ENCODE data around the gene CFAP52. TPM values are rescaled to one million over a fixed set of nuclear protein-coding genes. Genes with fewer than 3 reads are reported as not detected.
"Not testable (repeated sequence)": the region's sequence is repeated elsewhere in the genome, so short reads cannot be mapped to it uniquely, and the experiment has no call there.

CFAP52 gene
- total RNA-seq, 1 experiment from 2014 or later = not detected

DNA sequence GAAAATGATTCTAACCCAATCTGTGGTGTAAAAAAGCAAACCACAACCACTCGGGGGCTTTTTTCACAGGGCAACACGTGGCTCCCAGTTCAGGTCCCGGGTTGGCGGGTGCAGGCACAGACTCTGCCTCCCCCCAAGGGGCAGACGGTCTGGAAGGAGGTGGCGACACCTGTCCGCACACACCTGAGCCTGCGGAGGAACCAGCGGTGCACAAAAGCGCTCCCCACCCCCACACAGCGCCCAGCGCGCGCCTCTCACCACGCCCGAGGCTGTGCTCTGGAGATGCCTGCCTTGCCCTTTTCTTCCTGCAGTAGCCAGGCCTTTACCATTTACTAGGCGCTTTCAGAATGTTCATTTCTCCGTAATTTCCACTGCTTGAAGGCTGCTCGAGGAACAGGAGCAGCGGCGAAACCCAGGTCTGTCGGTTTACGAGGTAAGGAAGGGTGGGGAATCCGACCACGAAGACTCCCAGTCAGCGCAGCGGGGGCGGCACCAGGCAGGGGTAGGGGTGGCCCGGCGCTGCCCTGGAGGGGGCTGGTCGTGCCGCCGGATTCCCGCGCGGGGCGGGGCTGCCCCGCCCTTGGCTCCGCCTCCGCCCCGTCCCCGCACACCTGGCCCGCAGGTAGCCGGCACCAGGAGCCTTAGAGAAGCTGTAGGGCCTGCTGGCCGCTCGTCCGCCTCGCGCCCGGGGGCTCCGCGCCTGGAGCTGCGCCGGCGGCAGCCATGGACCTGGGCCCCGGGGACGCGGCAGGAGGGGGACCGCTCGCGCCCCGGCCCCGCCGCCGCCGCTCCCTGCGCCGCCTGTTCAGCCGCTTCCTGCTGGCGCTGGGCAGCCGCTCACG lies 68.7 kb downstream of the CFAP52 start, which contains the start of gene USP43:
USP43 (plus strand) TSS at position 608 of the 842 bp plus-strand sequence; CDS start at position 724, 116 bp downstream.
- no peak within 1 kb of the TSS for H3K27ac ChIP-seq (ENCODE audit: low read length)
- peak within 1 kb of the TSS; percentile 76 for H3K4me2 ChIP-seq (ENCODE audit: low read depth, low read length, poor library complexity, severe bottlenecking)
- no peaks in the 10 kb centered on the region for H4K20me1 ChIP-seq (ENCODE audit: insufficient read depth, low read depth, low read length)
- peaks cover 16% of the 10 kb centered on the region for H3K4me1 ChIP-seq (ENCODE audit: low read length)
- no peaks in the 10 kb centered on the region for H3K27me3 ChIP-seq (ENCODE audit: low read length)
- H3K9ac ChIP-seq (ENCODE audit: low read length) = peak within 1 kb of the TSS; percentile 61
- no peaks in the 10 kb centered on the region for H3K9me3 ChIP-seq (ENCODE audit: low read length)
- DNase-seq = no peak
- no peaks in the 10 kb centered on the region for H3K9me2 ChIP-seq (replicated peaks; ENCODE audit: insufficient read depth, low read length)
- no peaks in the 10 kb centered on the region for H3K79me2 ChIP-seq (ENCODE audit: low read length)
- H3K36me3 ChIP-seq (ENCODE audit: insufficient read depth, low read length) = no peaks in the 10 kb centered on the region
- peak within 1 kb of the TSS; percentile 62 for H3K4me3 ChIP-seq (ENCODE audit: low read length)
- peak within 1 kb of the TSS; percentile 98 for H2AFZ ChIP-seq (ENCODE audit: low read length)

- Histone ChIP-seq H3K79me2 (ENCODE audit: low read length) (no peaks in the 10 kb centered on the region), H3K27me3 (ENCODE audit: low read length) (no peaks in the 10 kb centered on the region), H3K27ac (ENCODE audit: low read length) (no peak overlapping the region), H3K4me2 (ENCODE audit: low read depth, low read length, poor library complexity, severe bottlenecking) (no peak overlapping the region), H4K20me1 (ENCODE audit: insufficient read depth, low read depth, low read length) (no peaks in the 10 kb centered on the region), H2AFZ (ENCODE audit: low read length) (no peak overlapping the region), H3K9ac (ENCODE audit: low read length) (no peak overlapping the region), H3K4me1 (ENCODE audit: low read length) (peaks cover 15% of the 10 kb centered on the region), H3K36me3 (ENCODE audit: insufficient read depth, low read length) (no peaks in the 10 kb centered on the region), H3K4me3 (ENCODE audit: low read length) (no peak overlapping the region), H3K9me2 (replicated peaks; ENCODE audit: insufficient read depth, low read length) (no peaks in the 10 kb centered on the region), H3K9me3 (ENCODE audit: low read length) (no peaks in the 10 kb centered on the region)
- no peak for DNase-seq
Observed at GRCh38 chr17:9645851-9646545, 69.6 kb downstream of the CFAP52 start.

DNA sequence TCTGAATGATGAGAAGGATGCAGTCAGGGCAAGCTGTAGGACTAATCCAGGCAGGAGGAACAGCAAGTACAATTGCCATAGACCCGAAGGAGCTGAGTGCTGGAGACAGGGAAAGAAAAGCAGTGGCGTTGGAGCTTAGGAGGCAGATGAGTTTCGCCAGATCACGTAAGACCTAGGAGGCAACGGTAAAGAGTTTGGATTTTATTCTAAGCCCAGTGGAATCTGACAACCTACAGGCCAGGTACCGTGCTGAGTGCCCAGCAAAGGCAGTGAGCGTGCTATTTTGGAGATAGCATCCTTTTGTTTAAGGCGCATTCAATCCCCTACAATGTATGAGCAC lies 70.1 kb downstream of the CFAP52 start:
- no peak overlapping the region for H3K27ac ChIP-seq (ENCODE audit: low read length)

DNA sequence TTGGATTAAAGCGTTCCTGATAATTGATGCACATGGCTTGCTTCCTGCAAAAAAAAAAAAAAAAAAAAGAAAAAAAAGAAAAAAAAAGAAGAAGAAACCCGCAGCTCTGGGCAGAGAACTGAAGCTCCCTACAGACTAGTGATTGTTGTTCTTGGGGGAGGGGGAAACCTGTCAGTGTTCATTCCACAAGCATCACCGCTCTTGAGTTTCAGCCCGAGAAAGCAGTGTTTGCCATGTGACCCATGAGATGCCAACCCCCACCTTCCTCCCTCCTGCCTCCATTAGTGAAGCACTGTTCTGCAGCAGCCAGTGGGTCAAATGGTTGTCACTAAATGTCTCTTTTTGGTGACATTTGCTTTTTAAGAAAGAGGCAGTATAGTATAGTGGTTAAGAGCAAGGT lies 70.6 kb downstream of the CFAP52 start:
- Histone ChIP-seq H3K4me3 (ENCODE audit: low read length) (no peak overlapping the region), H3K9ac (ENCODE audit: low read length) (no peak overlapping the region), H3K27me3 (ENCODE audit: low read length) (no peaks in the 10 kb centered on the region), H3K79me2 (ENCODE audit: low read length) (no peaks in the 10 kb centered on the region), H3K36me3 (ENCODE audit: insufficient read depth, low read length) (no peaks in the 10 kb centered on the region), H3K9me3 (ENCODE audit: low read length) (no peaks in the 10 kb centered on the region), H4K20me1 (ENCODE audit: insufficient read depth, low read depth, low read length) (no peaks in the 10 kb centered on the region), H3K4me1 (ENCODE audit: low read length) (peaks cover 10% of the 10 kb centered on the region), H3K27ac (ENCODE audit: low read length) (no peak overlapping the region), H3K4me2 (ENCODE audit: low read depth, low read length, poor library complexity, severe bottlenecking) (no peak overlapping the region), H3K9me2 (replicated peaks; ENCODE audit: insufficient read depth, low read length) (no peaks in the 10 kb centered on the region), H2AFZ (ENCODE audit: low read length) (no peak overlapping the region)
- no peak for DNase-seq

More for the DNA sequence above, 70.1 kb downstream of the CFAP52 start:
- H3K9me3 ChIP-seq (ENCODE audit: low read length) = no peaks in the 10 kb centered on the region
- H3K9ac ChIP-seq (ENCODE audit: low read length) = no peak overlapping the region
- no peak overlapping the region for H2AFZ ChIP-seq (ENCODE audit: low read length)
- no peaks in the 10 kb centered on the region for H4K20me1 ChIP-seq (ENCODE audit: insufficient read depth, low read depth, low read length)
- DNase-seq = no peak
- H3K79me2 ChIP-seq (ENCODE audit: low read length) = no peaks in the 10 kb centered on the region
- peaks cover 10% of the 10 kb centered on the region for H3K4me1 ChIP-seq (ENCODE audit: low read length)
- no peak overlapping the region for H3K4me3 ChIP-seq (ENCODE audit: low read length)
- H3K9me2 ChIP-seq (replicated peaks; ENCODE audit: insufficient read depth, low read length) = no peaks in the 10 kb centered on the region
- no peak overlapping the region for H3K4me2 ChIP-seq (ENCODE audit: low read depth, low read length, poor library complexity, severe bottlenecking)
- H3K36me3 ChIP-seq (ENCODE audit: insufficient read depth, low read length) = no peaks in the 10 kb centered on the region
- no peaks in the 10 kb centered on the region for H3K27me3 ChIP-seq (ENCODE audit: low read length)

GRCh38 chr17:9648521-9649110 lies 72.2 kb downstream of the CFAP52 start:
- H2AFZ ChIP-seq (ENCODE audit: low read length) = no peak overlapping the region
- H3K79me2 ChIP-seq (ENCODE audit: low read length) = no peaks in the 10 kb centered on the region
- no peaks in the 10 kb centered on the region for H3K9me3 ChIP-seq (ENCODE audit: low read length)
- peaks cover 10% of the 10 kb centered on the region for H3K4me1 ChIP-seq (ENCODE audit: low read length)
- no peak overlapping the region for H3K4me2 ChIP-seq (ENCODE audit: low read depth, low read length, poor library complexity, severe bottlenecking)
- no peaks in the 10 kb centered on the region for H3K36me3 ChIP-seq (ENCODE audit: insufficient read depth, low read length)
- H3K9ac ChIP-seq (ENCODE audit: low read length) = no peak overlapping the region
- H3K27ac ChIP-seq (ENCODE audit: low read length) = no peak overlapping the region
- H3K4me3 ChIP-seq (ENCODE audit: low read length) = no peak overlapping the region
- no peaks in the 10 kb centered on the region for H3K27me3 ChIP-seq (ENCODE audit: low read length)
- H3K9me2 ChIP-seq (replicated peaks; ENCODE audit: insufficient read depth, low read length) = no peaks in the 10 kb centered on the region
- no peak for DNase-seq
- no peaks in the 10 kb centered on the region for H4K20me1 ChIP-seq (ENCODE audit: insufficient read depth, low read depth, low read length)

GRCh38 chr17:9658593-9659211 lies 82.3 kb downstream of the CFAP52 start:
- Histone ChIP-seq H3K27ac (ENCODE audit: low read length) (no peak overlapping the region), H3K9me3 (ENCODE audit: low read length) (no peaks in the 10 kb centered on the region), H3K79me2 (ENCODE audit: low read length) (no peaks in the 10 kb centered on the region), H3K4me1 (ENCODE audit: low read length) (peaks cover 4% of the 10 kb centered on the region; the same call in 1 of the 2 replicates), H3K9ac (ENCODE audit: low read length) (no peak overlapping the region), H3K9me2 (replicated peaks; ENCODE audit: insufficient read depth, low read length) (no peaks in the 10 kb centered on the region), H3K4me3 (ENCODE audit: low read length) (no peak overlapping the region), H4K20me1 (ENCODE audit: insufficient read depth, low read depth, low read length) (no peaks in the 10 kb centered on the region), H3K36me3 (ENCODE audit: insufficient read depth, low read length) (no peaks in the 10 kb centered on the region), H3K4me2 (ENCODE audit: low read depth, low read length, poor library complexity, severe bottlenecking) (no peak overlapping the region), H2AFZ (ENCODE audit: low read length) (no peak overlapping the region), H3K27me3 (ENCODE audit: low read length) (no peaks in the 10 kb centered on the region)
- DNase-seq = no peak

GRCh38 chr17:9661027-9661426 lies 84.6 kb downstream of the CFAP52 start:
- Histone ChIP-seq H3K4me1 (ENCODE audit: low read length) (no peaks in the 10 kb centered on the region), H3K27ac (ENCODE audit: low read length) (no peak overlapping the region), H3K9me2 (replicated peaks; ENCODE audit: insufficient read depth, low read length) (no peaks in the 10 kb centered on the region), H3K79me2 (ENCODE audit: low read length) (no peaks in the 10 kb centered on the region), H3K9me3 (ENCODE audit: low read length) (no peaks in the 10 kb centered on the region), H3K4me2 (ENCODE audit: low read depth, low read length, poor library complexity, severe bottlenecking) (no peak overlapping the region), H3K27me3 (ENCODE audit: low read length) (no peaks in the 10 kb centered on the region), H3K36me3 (ENCODE audit: insufficient read depth, low read length) (no peaks in the 10 kb centered on the region), H4K20me1 (ENCODE audit: insufficient read depth, low read depth, low read length) (no peaks in the 10 kb centered on the region), H2AFZ (ENCODE audit: low read length) (no peak overlapping the region), H3K4me3 (ENCODE audit: low read length) (no peak overlapping the region), H3K9ac (ENCODE audit: low read length) (no peak overlapping the region)
- no peak for DNase-seq

DNA sequence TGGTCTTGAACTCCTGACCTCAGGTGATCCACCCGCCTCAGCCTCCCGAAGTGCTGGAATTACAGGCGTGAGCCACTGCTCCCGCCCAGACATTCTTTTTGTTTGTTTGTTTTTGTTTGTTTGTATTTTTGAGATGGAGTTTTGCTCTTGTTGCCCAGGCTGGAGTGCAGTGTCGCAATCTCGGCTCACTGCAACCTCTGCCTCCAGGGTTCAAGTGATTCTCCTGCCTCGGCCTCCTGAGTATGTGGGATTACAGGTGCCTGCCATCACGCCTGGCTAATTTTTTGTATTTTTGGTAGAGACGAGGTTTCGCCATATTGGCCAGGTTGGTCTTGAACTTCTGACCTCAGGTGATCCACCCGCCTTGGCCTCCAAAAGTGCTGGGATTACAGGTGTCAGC lies 87.1 kb downstream of the CFAP52 start:
- not testable (repeated sequence) for H3K4me1 ChIP-seq (ENCODE audit: low read length); H4K20me1 ChIP-seq (ENCODE audit: insufficient read depth, low read depth, low read length); H3K36me3 ChIP-seq (ENCODE audit: insufficient read depth, low read length); H3K4me3 ChIP-seq (ENCODE audit: low read length); H3K27me3 ChIP-seq (ENCODE audit: low read length); DNase-seq; H3K79me2 ChIP-seq (ENCODE audit: low read length); H3K27ac ChIP-seq (ENCODE audit: low read length); H2AFZ ChIP-seq (ENCODE audit: low read length); H3K9me3 ChIP-seq (ENCODE audit: low read length); H3K4me2 ChIP-seq (ENCODE audit: low read depth, low read length, poor library complexity, severe bottlenecking); H3K9ac ChIP-seq (ENCODE audit: low read length); H3K9me2 ChIP-seq (replicated peaks; ENCODE audit: insufficient read depth, low read length)

Data from Karpas-422 (cell line).